Trophoblast cell (in vitro differentiated cells and primary cell): ENCODE data around the gene PGS1.

ENCODE experiments used
- DNase-seq, 2 donors: peaks; one replicate each; pipeline ENCODE4 v3.0.0-alpha.2; 2016
- H2AFZ ChIP-seq: 2 replicates; pipeline ENCODE4 v1.6.1; 2013; ENCODE audit warnings: low read length, moderate library complexity, mild to moderate bottlenecking; ENCODE audit not compliant: insufficient read depth, poor library complexity
- H2AK5ac ChIP-seq: 2 replicates; pipeline ENCODE4 v1.6.1; 2013; ENCODE audit warnings: mild to moderate bottlenecking, low read length
- H2BK120ac ChIP-seq: 2 replicates; pipeline ENCODE4 v1.6.1; 2013; ENCODE audit warnings: low read length, mild to moderate bottlenecking, moderate library complexity; ENCODE audit not compliant: insufficient read depth, poor library complexity
- H2BK12ac ChIP-seq: 2 replicates; pipeline ENCODE4 v1.6.1; 2013; ENCODE audit warnings: mild to moderate bottlenecking, low read length, moderate library complexity
- H2BK5ac ChIP-seq: 2 replicates; pipeline ENCODE4 v1.6.1; 2013; ENCODE audit warnings: low read length, low read depth, moderate library complexity, mild to moderate bottlenecking; ENCODE audit not compliant: poor library complexity
- H3K14ac ChIP-seq: 2 replicates; pipeline ENCODE4 v1.6.1; 2013; ENCODE audit warnings: mild to moderate bottlenecking, low read length
- H3K18ac ChIP-seq: 2 replicates; pipeline ENCODE4 v1.6.1; 2013; ENCODE audit warnings: mild to moderate bottlenecking, low read length
- H3K23ac ChIP-seq: 2 replicates; pipeline ENCODE4 v1.6.1; 2013; ENCODE audit warnings: low read length
- H3K27ac ChIP-seq: 2 replicates; pipeline ENCODE4 v1.5.1; 2013; ENCODE audit warnings: low read depth, mild to moderate bottlenecking, inconsistent platforms, low read length, moderate library complexity
- H3K27me3 ChIP-seq: 2 replicates; pipeline ENCODE4 v1.6.1; 2013; ENCODE audit warnings: inconsistent platforms, mild to moderate bottlenecking, low read length, moderate library complexity; ENCODE audit not compliant: insufficient read depth
- H3K36me3 ChIP-seq, 2 experiments: 1 replicate in 1 of 2; 2 replicates in 1 of 2; pipeline ENCODE4 v1.6.1; 2013; ENCODE audit warnings: low read length in 2 of 2, mild to moderate bottlenecking in 2 of 2, moderate library complexity in 1 of 2; ENCODE audit not compliant: insufficient read depth in 2 of 2, control insufficient read depth in 1 of 2
- H3K4ac ChIP-seq: 2 replicates; pipeline ENCODE4 v1.6.1; 2013; ENCODE audit warnings: low read depth, mild to moderate bottlenecking, low read length, moderate library complexity
- H3K4me1 ChIP-seq, 2 experiments: 1 replicate in 1 of 2; 2 replicates in 1 of 2; pipeline ENCODE4 v1.6.1; 2013; ENCODE audit warnings: low read length in 2 of 2, mild to moderate bottlenecking in 2 of 2, moderate library complexity in 1 of 2; ENCODE audit not compliant: insufficient read depth in 2 of 2, control insufficient read depth in 1 of 2
- H3K4me2 ChIP-seq: 2 replicates; pipeline ENCODE4 v1.6.1; 2013; ENCODE audit warnings: inconsistent platforms, mild to moderate bottlenecking, low read length, moderate library complexity
- H3K4me3 ChIP-seq: 2 replicates; pipeline ENCODE4 v1.5.1; 2013; ENCODE audit warnings: mild to moderate bottlenecking, low read depth, low read length, inconsistent platforms
- H3K79me1 ChIP-seq: one replicate; pipeline ENCODE4 v1.6.1; 2013; ENCODE audit warnings: low read length
- H3K79me2 ChIP-seq: 2 replicates; pipeline ENCODE4 v1.6.1; 2013; ENCODE audit warnings: low read length, mild to moderate bottlenecking; ENCODE audit not compliant: control insufficient read depth, insufficient read depth, poor library complexity
- H3K9ac ChIP-seq: 2 replicates; pipeline ENCODE4 v1.6.1; 2013; ENCODE audit warnings: mild to moderate bottlenecking, low read length
- H3K9me3 ChIP-seq: 2 replicates; pipeline ENCODE4 v1.6.1; 2013; ENCODE audit warnings: low read depth, mild to moderate bottlenecking, control low read depth, inconsistent platforms, low read length; ENCODE audit not compliant: insufficient read depth
- H4K12ac ChIP-seq: 2 replicates; pipeline ENCODE4 v1.6.1; 2013; ENCODE audit warnings: low read depth, mild to moderate bottlenecking, low read length, moderate library complexity
- H4K8ac ChIP-seq: 2 replicates; pipeline ENCODE4 v1.6.1; 2013; ENCODE audit warnings: low read depth, mild to moderate bottlenecking, low read length, moderate library complexity
- H4K91ac ChIP-seq: one replicate; pipeline ENCODE4 v1.6.1; 2013; ENCODE audit warnings: low read depth, mild to moderate bottlenecking, low read length, moderate library complexity
- WGBS: extraction: QIAGEN DNeasy Blood & Tissue Kit; methylation state at CpG from one replicate; pipeline ENCODE4 v1.1.7; 2013; ENCODE audit warnings: missing lambda C conversion rate; ENCODE audit not compliant: insufficient read length, insufficient coverage; ENCODE audit errors: extremely low coverage; 5-methylcytosine and 5-hydroxymethylcytosine counted together

PGS1 gene

GRCh38 chr17:78364436-78365281, 13.8 kb upstream of the PGS1 start:
- Histone ChIP-seq H3K79me2 (peaks cover 22% of the 10 kb centered on the region), H3K23ac (no peak overlapping the region)

GRCh38 chr17:78365561-78366108, 12.8 kb upstream of the PGS1 start:
- H3K27me3 ChIP-seq: no peaks in the 10 kb centered on the region
- peaks cover 64 to 67% of the 10 kb centered on the region in 2 experiments for H3K4me1 ChIP-seq
- DNase-seq: peak; percentile 66 to 74
- H2AFZ ChIP-seq: peak overlapping the region; percentile 42
- H3K23ac ChIP-seq: no peak overlapping the region
- peak overlapping the region; percentile 89 for H4K8ac ChIP-seq
- H2BK12ac ChIP-seq: peak overlapping the region; percentile 100
- H2AK5ac ChIP-seq: peak overlapping the region; percentile 100
- H4K91ac ChIP-seq: peak overlapping the region; percentile 99
- peak overlapping the region; percentile 97 for H2BK5ac ChIP-seq
- H3K27ac ChIP-seq: peak overlapping the region; percentile 98
- H3K18ac ChIP-seq: peak overlapping the region; percentile 98
- H3K4me3 ChIP-seq: no peak overlapping the region
- peak overlapping the region; percentile 41 for H3K4me2 ChIP-seq
- peaks cover 17% of the 10 kb centered on the region for H3K79me2 ChIP-seq
- peak overlapping the region; percentile 93 for H3K4ac ChIP-seq
- H3K9me3 ChIP-seq: peaks cover 4% of the 10 kb centered on the region
- H3K14ac ChIP-seq: peak overlapping the region; percentile 99
- WGBS: no CpG with 5 or more reads among the region's 16 CpGs
- peak overlapping the region; percentile 100 for H2BK120ac ChIP-seq
- no peak overlapping the region for H3K9ac ChIP-seq
- no peaks in the 10 kb centered on the region for H3K36me3 ChIP-seq
- peaks cover 63% of the 10 kb centered on the region for H3K79me1 ChIP-seq
- peak overlapping the region; percentile 54 for H4K12ac ChIP-seq

More at GRCh38 chr17:78364436-78365281, 13.8 kb upstream of the PGS1 start:
- Histone ChIP-seq H3K9ac (no peak overlapping the region), H2AK5ac (peak overlapping the region; percentile 100), H3K18ac (peak overlapping the region; percentile 98), H3K4me2 (no peak overlapping the region), H3K9me3 (peaks cover 4% of the 10 kb centered on the region), H2BK12ac (peak overlapping the region; percentile 100), H3K27ac (peak overlapping the region; percentile 98), H3K4ac (peak overlapping the region; percentile 93), H3K4me1 (peaks cover 58 to 61% of the 10 kb centered on the region in 2 experiments), H4K91ac (peak overlapping the region; percentile 99), H2BK5ac (peak overlapping the region; percentile 97), H2AFZ (peak overlapping the region; percentile 23), H3K27me3 (no peaks in the 10 kb centered on the region), H3K4me3 (no peak overlapping the region), H3K14ac (peak overlapping the region; percentile 99), H2BK120ac (peak overlapping the region; percentile 100), H4K8ac (peak overlapping the region; percentile 89), H3K79me1 (peaks cover 59% of the 10 kb centered on the region), H3K36me3 (no peaks in the 10 kb centered on the region), H4K12ac (peak overlapping the region; percentile 54)
- no CpG with 5 or more reads among the region's 26 CpGs for WGBS
- no peak for DNase-seq

- Histone ChIP-seq H3K9ac (no peak overlapping the region), H3K79me1 (peaks cover 62% of the 10 kb centered on the region), H3K23ac (no peak overlapping the region), H2BK120ac (peak overlapping the region; percentile 99), H2AK5ac (peak overlapping the region; percentile 99), H4K8ac (peak overlapping the region; percentile 87), H2BK12ac (peak overlapping the region; percentile 98), H3K9me3 (peaks cover 4% of the 10 kb centered on the region), H2BK5ac (peak overlapping the region; percentile 96), H4K91ac (peak overlapping the region; percentile 96), H3K36me3 (no peaks in the 10 kb centered on the region), H3K27me3 (no peaks in the 10 kb centered on the region), H3K4me1 (peaks cover 62 to 68% of the 10 kb centered on the region in 2 experiments), H3K27ac (peak overlapping the region; percentile 97), H3K18ac (peak overlapping the region; percentile 81), H3K4ac (peak overlapping the region; percentile 84), H4K12ac (peak overlapping the region; percentile 45), H3K79me2 (peaks cover 17% of the 10 kb centered on the region), H3K4me2 (peak overlapping the region; percentile 41), H3K4me3 (no peak overlapping the region), H2AFZ (peak overlapping the region; percentile 42), H3K14ac (peak overlapping the region; percentile 96)
- no CpG with 5 or more reads among the region's 18 CpGs for WGBS
- peak; percentile 57 to 64 for DNase-seq
Observed at GRCh38 chr17:78366109-78366848, 12.2 kb upstream of the PGS1 start.

- peak overlapping the region; percentile 99 for H2BK120ac ChIP-seq
- peaks cover 65% of the 10 kb centered on the region for H3K79me1 ChIP-seq
- H3K4me2 ChIP-seq: no peak overlapping the region
- no peaks in the 10 kb centered on the region for H3K36me3 ChIP-seq
- H3K18ac ChIP-seq: peak overlapping the region; percentile 82
- WGBS: no CpG with 5 or more reads among the region's 5 CpGs
- peak overlapping the region; percentile 71 for H3K14ac ChIP-seq
- H2BK12ac ChIP-seq: peak overlapping the region; percentile 98
- H3K23ac ChIP-seq: no peak overlapping the region
- H3K79me2 ChIP-seq: peaks cover 17% of the 10 kb centered on the region
- DNase-seq: no peak
- H3K9me3 ChIP-seq: peaks cover 4% of the 10 kb centered on the region
- peak overlapping the region; percentile 50 for H4K8ac ChIP-seq
- peak overlapping the region; percentile 71 for H2AK5ac ChIP-seq
- H3K27ac ChIP-seq: peak overlapping the region; percentile 43
- peaks cover 61 to 68% of the 10 kb centered on the region in 2 experiments for H3K4me1 ChIP-seq
- peak overlapping the region; percentile 81 for H2BK5ac ChIP-seq
- H3K4me3 ChIP-seq: no peak overlapping the region
- H4K91ac ChIP-seq: peak overlapping the region; percentile 96
- no peak overlapping the region for H4K12ac ChIP-seq
- H3K9ac ChIP-seq: no peak overlapping the region
- peak overlapping the region; percentile 17 for H2AFZ ChIP-seq
- H3K27me3 ChIP-seq: no peaks in the 10 kb centered on the region
- peak overlapping the region; percentile 19 for H3K4ac ChIP-seq
Observed at GRCh38 chr17:78367193-78367592, 11.3 kb upstream of the PGS1 start.
